GM12878 (cell line): Measurements from ENCODE around the gene MOXD1. TPM values are rescaled to one million over a fixed set of nuclear protein-coding genes. Genes with fewer than 3 reads are reported as not detected.

Experiments used
- ATAC-seq: fragments of 200-7000 bp; cut with Tn5 transposase; 3 replicates; pipeline ENCODE4 v1.9.1; 2020; ENCODE audit warnings: mild to moderate bottlenecking, moderate library complexity
- BruUV-seq: library from RNA; stranded (reverse); fragments of 400-500 nt; replicated peaks from 2 replicates; lab custom pipeline; 2021; lab: Mats Ljungman, UMichigan
- CTCF ChIA-PET: fragments of 300-600 bp; sonication (Branson Sonifier 250); formaldehyde crosslinking; extraction: SDS; loops from one replicate; lab custom pipeline; 2021; ENCODE audit warnings: inconsistent platforms; lab: Yijun Ruan, JAX
- POLR2A ChIA-PET: fragments of 350-600 bp; formaldehyde crosslinking; extraction: SDS; loops from one replicate; lab custom pipeline; 2021; ENCODE audit warnings: inconsistent platforms; lab: Charles Lee
- RAD21 ChIA-PET: fragments of 300-600 bp; sonication (Branson Sonifier 250); formaldehyde crosslinking; loops from one replicate; lab custom pipeline; 2023; ENCODE audit warnings: antibody characterized with exemption; ENCODE audit not compliant: unreplicated experiment; lab: Charles Lee
- SMC1A ChIA-PET: fragments of 300-600 bp; sonication (Branson Sonifier 250); formaldehyde crosslinking; loops from one replicate; lab custom pipeline; 2023; ENCODE audit not compliant: unreplicated experiment, uncharacterized antibody; lab: Charles Lee
- DNase-seq: peaks from one replicate; pipeline ENCODE4 v3.0.0-alpha.2; 2011; ENCODE audit warnings: low read depth, low spot score
- FAIRE-seq: peaks from 3 replicates; lab custom pipeline; 2011; peaks lifted over from hg19 to GRCh38; lab: Jason Lieb, UNC
- H2AFZ ChIP-seq: 2 replicates; pipeline ENCODE4 v1.6.0; 2011; ENCODE audit warnings: low read depth, low read length, control low read depth; ENCODE audit not compliant: control insufficient read depth
- H3K27ac ChIP-seq: 2 replicates; pipeline ENCODE4 v1.5.1; 2011; ENCODE audit warnings: control low read depth; ENCODE audit not compliant: control insufficient read depth, insufficient read depth
- H3K27me3 ChIP-seq, 2 experiments: replicated peaks in 1 of 2; 2 replicates each; pipeline versions ENCODE4 v1.6.0 to v1.6.1; 2011; ENCODE audit warnings: low read length in 1 of 2; ENCODE audit not compliant: control insufficient read depth in 2 of 2, insufficient read depth in 2 of 2
- H3K36me3 ChIP-seq, 2 experiments: 2 replicates each; pipeline ENCODE4 v1.5.1; 2011; ENCODE audit warnings: low read length in 1 of 2; ENCODE audit not compliant: control insufficient read depth in 2 of 2, insufficient read depth in 2 of 2
- H3K4me1 ChIP-seq: 2 replicates; pipeline ENCODE4 v1.6.1; 2011; ENCODE audit warnings: mild to moderate bottlenecking, low read length, moderate library complexity, mixed read lengths; ENCODE audit not compliant: control insufficient read depth, insufficient read depth
- H3K4me2 ChIP-seq: 2 replicates; pipeline ENCODE4 v1.6.0; 2011; ENCODE audit warnings: control low read depth; ENCODE audit not compliant: control insufficient read depth, insufficient read depth
- H3K4me3 ChIP-seq: fragments of 200-600 bp; sonication (generic); 2 replicates; pipeline ENCODE4 v1.5.1; 2016
- H3K79me2 ChIP-seq: 2 replicates; pipeline ENCODE4 v1.6.0; 2011; ENCODE audit warnings: low read length; ENCODE audit not compliant: control insufficient read depth, insufficient read depth
- H3K9ac ChIP-seq: 2 replicates; pipeline ENCODE4 v1.8.0; 2011; ENCODE audit warnings: low read length, control low read depth, mixed read lengths; ENCODE audit not compliant: control insufficient read depth, insufficient read depth
- H3K9me3 ChIP-seq: replicated peaks from 3 replicates; pipeline ENCODE4 v1.5.1; 2011; ENCODE audit warnings: mild to moderate bottlenecking, low read length; ENCODE audit not compliant: control insufficient read depth, insufficient read depth
- H4K20me1 ChIP-seq: 2 replicates; pipeline ENCODE4 v1.6.0; 2011; ENCODE audit not compliant: control insufficient read depth, insufficient read depth
- ATF7 ChIP-seq: fragments of 450-650 bp; IDR thresholded peaks from 2 replicates; pipeline ENCODE4 v1.6.1; 2016; ENCODE audit warnings: low read depth, mild to moderate bottlenecking
- CBFB ChIP-seq: IDR thresholded peaks from 2 replicates; pipeline ENCODE4 v1.6.1; 2016; ENCODE audit warnings: antibody characterized with exemption, low read depth
- EED ChIP-seq: sonication (generic); IDR thresholded peaks from 2 replicates; pipeline ENCODE4 v1.6.1; 2016; ENCODE audit warnings: antibody characterized with exemption, low read depth
- JUND ChIP-seq: IDR thresholded peaks from 2 replicates; pipeline ENCODE4 v1.6.1; 2012; ENCODE audit warnings: low read depth, mild to moderate bottlenecking, low read length, improper control_type of control experiment, moderate library complexity
- YBX1 ChIP-seq: fragments of 450-650 bp; IDR thresholded peaks from 2 replicates; pipeline ENCODE4 v1.6.1; 2016; ENCODE audit warnings: antibody characterized with exemption
- YY1 ChIP-seq: IDR thresholded peaks from 2 replicates; pipeline ENCODE4 v1.6.1; 2011; ENCODE audit warnings: low read depth, mild to moderate bottlenecking, low read length
- ZZZ3 ChIP-seq: IDR thresholded peaks from 2 replicates; pipeline ENCODE4 v1.6.1; 2011; ENCODE audit warnings: low read depth; ENCODE audit not compliant: control insufficient read depth, insufficient read length
- in situ Hi-C: fragments of 300-500 bp; cut with MboI; formaldehyde crosslinking; loops from 9 replicates; pipeline ENCODE4 v1.14.3; 2018; ENCODE audit warnings: mixed read lengths
- intact Hi-C: fragments of 100-400 bp; cut with micrococcal nuclease; formaldehyde crosslinking; loops from one replicate; pipeline ENCODE4 v1.14.2; 2022; ENCODE audit not compliant: unreplicated experiment
- polyA plus RNA-seq, 11 experiments: library from polyadenylated mRNA; depleted of rRNA in 4 of 11; unstranded in 6 of 11; stranded (reverse) in 5 of 11; fragments of >200 nt; fragmentation: Nextera tagmentation in 4 of 11; fragmentation: Illumina TruSeq in 1 of 11; extraction: Ambion mirVana in 4 of 11; extraction: Trizol in 1 of 11; gene quantifications; 1 replicate in 1 of 11; 2 replicates in 10 of 11; pipeline versions ENCODE4 v1.2.1 to v1.2.3, GENCODE V29; 2011 to 2016; ENCODE audit warnings: inconsistent platforms in 2 of 11, missing spikeins in 2 of 11, low read depth in 1 of 11
- total RNA-seq, 4 experiments: library from RNA; depleted of rRNA in 3 of 4; stranded (reverse); fragments of >200 nt in 3 of 4; fragmentation: Illumina TruSeq in 1 of 4; extraction: Trizol in 1 of 4; gene quantifications; 2 replicates each; pipeline versions ENCODE4 v1.2.1 to v1.2.3, GENCODE V29; 2013 to 2021
- TF ChIP-seq, protein P1 (sequence below): fragments of 450-650 bp; IDR thresholded peaks from 2 replicates; pipeline ENCODE4 v1.6.1; 2017; ENCODE audit warnings: mild to moderate bottlenecking, low read depth, inconsistent platforms; ENCODE audit not compliant: poor library complexity, severe bottlenecking
- TF ChIP-seq, protein P2 (sequence below): fragments of 450-650 bp; IDR thresholded peaks from 2 replicates; pipeline ENCODE4 v1.6.1; 2016; ENCODE audit warnings: mild to moderate bottlenecking
- TF ChIP-seq, protein P3 (sequence below): fragments of 450-650 bp; IDR thresholded peaks from 2 replicates; pipeline ENCODE4 v1.6.1; 2018; ENCODE audit warnings: mild to moderate bottlenecking, low read depth, moderate library complexity; ENCODE audit not compliant: partially characterized antibody
- TF ChIP-seq, protein P4 (sequence below): fragments of 150-350 bp; IDR thresholded peaks from 2 replicates; pipeline ENCODE4 v1.6.1; 2016; ENCODE audit warnings: low read depth, low read length
- TF ChIP-seq, protein P5 (sequence below): fragments of 450-650 bp; conservative IDR thresholded peaks from 2 replicates; pipeline ENCODE4 v1.6.1; 2017; ENCODE audit warnings: mild to moderate bottlenecking, moderate library complexity

Gene MOXD1
- total and polyA plus RNA-seq, 10 of the 15 experiments (the other 5 are each of a cell fraction or from before 2014, with no cell fraction given): 0.03 to 2.1 (median 0.64) TPM

DNA sequence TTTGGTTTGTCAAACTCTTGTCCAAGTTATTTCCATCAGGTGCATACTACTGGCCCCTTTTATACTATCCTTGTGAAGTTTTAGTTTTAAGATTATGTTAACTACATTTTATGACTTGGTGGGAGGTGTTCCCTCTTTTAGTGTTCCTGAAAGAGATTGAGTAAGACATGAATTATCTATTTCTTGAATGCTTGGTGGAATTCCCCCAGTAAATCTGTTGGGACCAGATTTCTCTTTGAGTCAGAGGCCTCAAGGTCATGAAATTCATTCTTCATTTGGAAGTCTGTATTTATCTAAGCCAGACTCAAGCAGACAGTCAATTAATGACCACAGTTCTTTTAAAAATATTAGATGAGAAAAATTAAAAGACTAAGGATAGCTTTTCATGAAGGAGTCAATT, 81.3 kb downstream of the MOXD1 start:
- in situ Hi-C loops: no loop called here
- Histone ChIP-seq H3K4me1 (no peaks in the 10 kb centered on the region), H3K4me2 (no peak overlapping the region), H2AFZ (no peak overlapping the region), H3K27ac (no peak overlapping the region), H4K20me1 (no peaks in the 10 kb centered on the region), H3K9ac (no peak overlapping the region), H3K9me3 (peaks cover 5% of the 10 kb centered on the region; the same call in 2 of the 3 replicates), H3K36me3 (no peaks in the 10 kb centered on the region), H3K4me3 (no peak overlapping the region), H3K79me2 (no peaks in the 10 kb centered on the region), H3K27me3 (no peaks in the 10 kb centered on the region)
- BruUV-seq: no TSS peak
- SMC1A ChIA-PET: interaction anchor here (1.2 to 1.4 kb wide), 2 partner anchors 16 to 18 kb away, joined by 4 to 5 read pairs; no protein-coding TSS in a partner anchor
- CTCF ChIA-PET: interaction anchor here (0.6 to 2.3 kb wide), 3 partner anchors 20 to 40 kb away, joined by 3 to 12 read pairs (median 5); no protein-coding TSS in a partner anchor
- DNase-seq (no peak), FAIRE-seq (no peak), ATAC-seq (no peak)
- POLR2A ChIA-PET: no interaction called here
- RAD21 ChIA-PET: interaction anchor here (1.3 kb wide), 1 partner anchor 20 kb away, joined by 5 read pairs; no protein-coding TSS in a partner anchor
- intact Hi-C loops: no loop called here
- no peak for TF ChIP-seq JUND
- no peak for TF ChIP-seq YBX1
- no peak for TF ChIP-seq ZZZ3
- TF ChIP-seq, protein P1, sequence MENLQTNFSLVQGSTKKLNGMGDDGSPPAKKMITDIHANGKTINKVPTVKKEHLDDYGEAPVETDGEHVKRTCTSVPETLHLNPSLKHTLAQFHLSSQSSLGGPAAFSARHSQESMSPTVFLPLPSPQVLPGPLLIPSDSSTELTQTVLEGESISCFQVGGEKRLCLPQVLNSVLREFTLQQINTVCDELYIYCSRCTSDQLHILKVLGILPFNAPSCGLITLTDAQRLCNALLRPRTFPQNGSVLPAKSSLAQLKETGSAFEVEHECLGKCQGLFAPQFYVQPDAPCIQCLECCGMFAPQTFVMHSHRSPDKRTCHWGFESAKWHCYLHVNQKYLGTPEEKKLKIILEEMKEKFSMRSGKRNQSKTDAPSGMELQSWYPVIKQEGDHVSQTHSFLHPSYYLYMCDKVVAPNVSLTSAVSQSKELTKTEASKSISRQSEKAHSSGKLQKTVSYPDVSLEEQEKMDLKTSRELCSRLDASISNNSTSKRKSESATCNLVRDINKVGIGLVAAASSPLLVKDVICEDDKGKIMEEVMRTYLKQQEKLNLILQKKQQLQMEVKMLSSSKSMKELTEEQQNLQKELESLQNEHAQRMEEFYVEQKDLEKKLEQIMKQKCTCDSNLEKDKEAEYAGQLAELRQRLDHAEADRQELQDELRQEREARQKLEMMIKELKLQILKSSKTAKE: no peak
- no peak for TF ChIP-seq CBFB
- TF ChIP-seq YY1: no peak
- TF ChIP-seq, protein P2, sequence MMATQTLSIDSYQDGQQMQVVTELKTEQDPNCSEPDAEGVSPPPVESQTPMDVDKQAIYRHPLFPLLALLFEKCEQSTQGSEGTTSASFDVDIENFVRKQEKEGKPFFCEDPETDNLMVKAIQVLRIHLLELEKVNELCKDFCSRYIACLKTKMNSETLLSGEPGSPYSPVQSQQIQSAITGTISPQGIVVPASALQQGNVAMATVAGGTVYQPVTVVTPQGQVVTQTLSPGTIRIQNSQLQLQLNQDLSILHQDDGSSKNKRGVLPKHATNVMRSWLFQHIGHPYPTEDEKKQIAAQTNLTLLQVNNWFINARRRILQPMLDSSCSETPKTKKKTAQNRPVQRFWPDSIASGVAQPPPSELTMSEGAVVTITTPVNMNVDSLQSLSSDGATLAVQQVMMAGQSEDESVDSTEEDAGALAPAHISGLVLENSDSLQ: no peak
- no peak for TF ChIP-seq ATF7
- TF ChIP-seq, protein P3, sequence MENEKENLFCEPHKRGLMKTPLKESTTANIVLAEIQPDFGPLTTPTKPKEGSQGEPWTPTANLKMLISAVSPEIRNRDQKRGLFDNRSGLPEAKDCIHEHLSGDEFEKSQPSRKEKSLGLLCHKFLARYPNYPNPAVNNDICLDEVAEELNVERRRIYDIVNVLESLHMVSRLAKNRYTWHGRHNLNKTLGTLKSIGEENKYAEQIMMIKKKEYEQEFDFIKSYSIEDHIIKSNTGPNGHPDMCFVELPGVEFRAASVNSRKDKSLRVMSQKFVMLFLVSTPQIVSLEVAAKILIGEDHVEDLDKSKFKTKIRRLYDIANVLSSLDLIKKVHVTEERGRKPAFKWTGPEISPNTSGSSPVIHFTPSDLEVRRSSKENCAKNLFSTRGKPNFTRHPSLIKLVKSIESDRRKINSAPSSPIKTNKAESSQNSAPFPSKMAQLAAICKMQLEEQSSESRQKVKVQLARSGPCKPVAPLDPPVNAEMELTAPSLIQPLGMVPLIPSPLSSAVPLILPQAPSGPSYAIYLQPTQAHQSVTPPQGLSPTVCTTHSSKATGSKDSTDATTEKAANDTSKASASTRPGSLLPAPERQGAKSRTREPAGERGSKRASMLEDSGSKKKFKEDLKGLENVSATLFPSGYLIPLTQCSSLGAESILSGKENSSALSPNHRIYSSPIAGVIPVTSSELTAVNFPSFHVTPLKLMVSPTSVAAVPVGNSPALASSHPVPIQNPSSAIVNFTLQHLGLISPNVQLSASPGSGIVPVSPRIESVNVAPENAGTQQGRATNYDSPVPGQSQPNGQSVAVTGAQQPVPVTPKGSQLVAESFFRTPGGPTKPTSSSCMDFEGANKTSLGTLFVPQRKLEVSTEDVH: no peak
- TF ChIP-seq, protein P4, sequence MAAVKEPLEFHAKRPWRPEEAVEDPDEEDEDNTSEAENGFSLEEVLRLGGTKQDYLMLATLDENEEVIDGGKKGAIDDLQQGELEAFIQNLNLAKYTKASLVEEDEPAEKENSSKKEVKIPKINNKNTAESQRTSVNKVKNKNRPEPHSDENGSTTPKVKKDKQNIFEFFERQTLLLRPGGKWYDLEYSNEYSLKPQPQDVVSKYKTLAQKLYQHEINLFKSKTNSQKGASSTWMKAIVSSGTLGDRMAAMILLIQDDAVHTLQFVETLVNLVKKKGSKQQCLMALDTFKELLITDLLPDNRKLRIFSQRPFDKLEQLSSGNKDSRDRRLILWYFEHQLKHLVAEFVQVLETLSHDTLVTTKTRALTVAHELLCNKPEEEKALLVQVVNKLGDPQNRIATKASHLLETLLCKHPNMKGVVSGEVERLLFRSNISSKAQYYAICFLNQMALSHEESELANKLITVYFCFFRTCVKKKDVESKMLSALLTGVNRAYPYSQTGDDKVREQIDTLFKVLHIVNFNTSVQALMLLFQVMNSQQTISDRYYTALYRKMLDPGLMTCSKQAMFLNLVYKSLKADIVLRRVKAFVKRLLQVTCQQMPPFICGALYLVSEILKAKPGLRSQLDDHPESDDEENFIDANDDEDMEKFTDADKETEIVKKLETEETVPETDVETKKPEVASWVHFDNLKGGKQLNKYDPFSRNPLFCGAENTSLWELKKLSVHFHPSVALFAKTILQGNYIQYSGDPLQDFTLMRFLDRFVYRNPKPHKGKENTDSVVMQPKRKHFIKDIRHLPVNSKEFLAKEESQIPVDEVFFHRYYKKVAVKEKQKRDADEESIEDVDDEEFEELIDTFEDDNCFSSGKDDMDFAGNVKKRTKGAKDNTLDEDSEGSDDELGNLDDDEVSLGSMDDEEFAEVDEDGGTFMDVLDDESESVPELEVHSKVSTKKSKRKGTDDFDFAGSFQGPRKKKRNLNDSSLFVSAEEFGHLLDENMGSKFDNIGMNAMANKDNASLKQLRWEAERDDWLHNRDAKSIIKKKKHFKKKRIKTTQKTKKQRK: no peak
- no peak for TF ChIP-seq EED
- TF ChIP-seq, protein P5, sequence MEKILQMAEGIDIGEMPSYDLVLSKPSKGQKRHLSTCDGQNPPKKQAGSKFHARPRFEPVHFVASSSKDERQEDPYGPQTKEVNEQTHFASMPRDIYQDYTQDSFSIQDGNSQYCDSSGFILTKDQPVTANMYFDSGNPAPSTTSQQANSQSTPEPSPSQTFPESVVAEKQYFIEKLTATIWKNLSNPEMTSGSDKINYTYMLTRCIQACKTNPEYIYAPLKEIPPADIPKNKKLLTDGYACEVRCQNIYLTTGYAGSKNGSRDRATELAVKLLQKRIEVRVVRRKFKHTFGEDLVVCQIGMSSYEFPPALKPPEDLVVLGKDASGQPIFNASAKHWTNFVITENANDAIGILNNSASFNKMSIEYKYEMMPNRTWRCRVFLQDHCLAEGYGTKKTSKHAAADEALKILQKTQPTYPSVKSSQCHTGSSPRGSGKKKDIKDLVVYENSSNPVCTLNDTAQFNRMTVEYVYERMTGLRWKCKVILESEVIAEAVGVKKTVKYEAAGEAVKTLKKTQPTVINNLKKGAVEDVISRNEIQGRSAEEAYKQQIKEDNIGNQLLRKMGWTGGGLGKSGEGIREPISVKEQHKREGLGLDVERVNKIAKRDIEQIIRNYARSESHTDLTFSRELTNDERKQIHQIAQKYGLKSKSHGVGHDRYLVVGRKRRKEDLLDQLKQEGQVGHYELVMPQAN: no peak
